Smooth muscle cell (in vitro differentiated cells): ENCODE data around the gene DEFB131A. TPM values are rescaled to one million over a fixed set of nuclear protein-coding genes. Genes with fewer than 3 reads are reported as not detected.
"Not testable (repeated sequence)": the region's sequence is repeated elsewhere in the genome, so short reads cannot be mapped to it uniquely, and the experiment has no call there.

Experiments
- DNase-seq: peaks from one replicate; lab custom pipeline; 2025; ENCODE audit not compliant: unreplicated experiment; lab: John Stamatoyannopoulos, UW
- H2AFZ ChIP-seq: fragments of 200-600 bp; sonication (generic); 2 replicates; pipeline ENCODE4 v1.6.0; 2016; ENCODE audit warnings: antibody characterized with exemption, low read depth, mild to moderate bottlenecking
- H3F3A ChIP-seq: fragments of 200-600 bp; sonication (generic); 2 replicates; pipeline ENCODE4 v1.6.0; 2017; ENCODE audit warnings: antibody characterized with exemption, low read depth
- H3K27ac ChIP-seq: fragments of 200-600 bp; sonication (generic); 2 replicates; pipeline ENCODE4 v1.5.1; 2016; ENCODE audit warnings: low read depth, mild to moderate bottlenecking
- H3K27me3 ChIP-seq: fragments of 200-600 bp; sonication (generic); 2 replicates; pipeline ENCODE4 v1.6.1; 2016; ENCODE audit warnings: low read depth, mild to moderate bottlenecking
- H3K36me3 ChIP-seq: fragments of 200-600 bp; sonication (generic); 2 replicates; pipeline ENCODE4 v1.5.1; 2016; ENCODE audit warnings: low read depth
- H3K4me1 ChIP-seq: fragments of 200-600 bp; sonication (generic); 2 replicates; pipeline ENCODE4 v1.5.1; 2016; ENCODE audit warnings: low read depth
- H3K4me2 ChIP-seq: fragments of 200-600 bp; sonication (generic); 2 replicates; pipeline ENCODE4 v1.6.0; 2016; ENCODE audit warnings: mild to moderate bottlenecking
- H3K4me3 ChIP-seq: fragments of 200-600 bp; sonication (generic); 2 replicates; pipeline ENCODE4 v1.5.1; 2016; ENCODE audit warnings: mild to moderate bottlenecking
- H3K79me2 ChIP-seq: fragments of 200-600 bp; sonication (generic); 2 replicates; pipeline ENCODE4 v1.6.0; 2016; ENCODE audit warnings: low read depth, mild to moderate bottlenecking
- H3K9ac ChIP-seq: fragments of 200-600 bp; sonication (generic); 2 replicates; pipeline ENCODE4 v1.6.0; 2016; ENCODE audit warnings: low read depth
- H3K9me3 ChIP-seq: fragments of 200-600 bp; sonication (generic); replicated peaks from 2 replicates; pipeline ENCODE4 v1.5.1; 2016; ENCODE audit warnings: low read depth
- H4K20me1 ChIP-seq: fragments of 200-600 bp; sonication (generic); 2 replicates; pipeline ENCODE4 v1.6.0; 2016; ENCODE audit warnings: low read depth
- CTCF ChIP-seq: fragments of 200-600 bp; sonication (generic); IDR thresholded peaks from 2 replicates; pipeline ENCODE4 v1.5.1; 2017; ENCODE audit warnings: borderline replicate concordance, mild to moderate bottlenecking, antibody characterized with exemption; ENCODE audit not compliant: insufficient read depth, poor library complexity, severe bottlenecking
- WGBS: methylation state at CpG from one replicate; pipeline ENCODE4 v1.1.7; 2016; ENCODE audit warnings: low lambda C conversion rate; 5-methylcytosine and 5-hydroxymethylcytosine counted together
- polyA plus RNA-seq: library from polyadenylated mRNA; unstranded; fragments of >200 nt; fragmentation: Nextera tagmentation; extraction: Ambion mirVana; gene quantifications from 2 replicates; pipeline ENCODE4 v1.2.1, GENCODE V29; 2016
- small RNA-seq: library from RNA; depleted of rRNA; stranded (forward); fragments of <200 nt; gene quantifications from one replicate; pipeline ENCODE3, GENCODE V24; 2014
- total RNA-seq: library from RNA; depleted of rRNA; stranded (reverse); fragments of >200 nt; gene quantifications from 2 replicates; pipeline ENCODE4 v1.2.3, GENCODE V29; 2014

Gene DEFB131A
- total and polyA plus RNA-seq, 2 experiments from 2014 or later: not detected

GRCh38 chr4:9495443-9495842, 51.2 kb downstream of the DEFB131A start:
- not testable (repeated sequence) for H3K27ac ChIP-seq, H3K9me3 ChIP-seq, DNase-seq, H3F3A ChIP-seq, H3K4me3 ChIP-seq, H3K9ac ChIP-seq, H4K20me1 ChIP-seq, H2AFZ ChIP-seq, H3K4me1 ChIP-seq, H3K36me3 ChIP-seq, H3K4me2 ChIP-seq, H3K79me2 ChIP-seq
- TF ChIP-seq CTCF: peak; percentile 41
- WGBS: 20% methylated on average over 11 of the region's 12 CpGs
- peaks cover 30% of the 10 kb centered on the region for H3K27me3 ChIP-seq

GRCh38 chr4:9497575-9498467, 53.6 kb downstream of the DEFB131A start:
- H3K9me3 ChIP-seq: not testable (repeated sequence)
- WGBS: 9% methylated on average over 48 of the region's 86 CpGs

GRCh38 chr4:9498468-9499040, 54.3 kb downstream of the DEFB131A start:
- H4K20me1 ChIP-seq, H3K4me3 ChIP-seq, H3K9ac ChIP-seq, H3K79me2 ChIP-seq, H3K4me2 ChIP-seq, DNase-seq, H3K9me3 ChIP-seq, H3K4me1 ChIP-seq, H2AFZ ChIP-seq, H3K27ac ChIP-seq, H3F3A ChIP-seq, H3K36me3 ChIP-seq: not testable (repeated sequence)
- H3K27me3 ChIP-seq: peaks cover 30% of the 10 kb centered on the region
- 36% methylated on average over 19 of the region's 33 CpGs for WGBS

More at GRCh38 chr4:9497575-9498467, 53.6 kb downstream of the DEFB131A start:
- not testable (repeated sequence) for H4K20me1 ChIP-seq, H3K9ac ChIP-seq, H3F3A ChIP-seq, H3K79me2 ChIP-seq, H3K36me3 ChIP-seq, DNase-seq, H3K4me1 ChIP-seq, H2AFZ ChIP-seq, H3K4me3 ChIP-seq, H3K27ac ChIP-seq
- Histone ChIP-seq H3K27me3 (peaks cover 30% of the 10 kb centered on the region), H3K4me2 (peak overlapping the region; percentile 44)

GRCh38 chr4:9499974-9500487, 55.8 kb downstream of the DEFB131A start:
- not testable (repeated sequence) for H4K20me1 ChIP-seq, H3K27ac ChIP-seq, H3K4me2 ChIP-seq, H3K79me2 ChIP-seq, H3K36me3 ChIP-seq, H3K4me1 ChIP-seq, H3K9ac ChIP-seq, DNase-seq, H2AFZ ChIP-seq, H3K9me3 ChIP-seq, H3F3A ChIP-seq, H3K4me3 ChIP-seq
- H3K27me3 ChIP-seq: peaks cover 30% of the 10 kb centered on the region
- 93% methylated on average over 16 of the region's 16 CpGs for WGBS

Small RNAs within 50 kb of the gene (small RNA-seq; reads per million reads assigned to genes)
- gene RNA5SP153: not detected

Other genes with a start within 250 kb of the DEFB131A start
- gene USP17L10, start 233.8 kb upstream of the DEFB131A start, total RNA-seq: not detected in 2 replicates
- gene USP17L10, start 233.8 kb upstream of the DEFB131A start, polyA plus RNA-seq: not detected in 2 replicates
- gene USP17L11, start 229.0 kb upstream of the DEFB131A start, total RNA-seq: not detected in 2 replicates
- gene USP17L11, start 229.0 kb upstream of the DEFB131A start, polyA plus RNA-seq: not detected in 2 replicates
- gene USP17L12, start 224.3 kb upstream of the DEFB131A start, total RNA-seq: not detected in 2 replicates
- not detected in 2 replicates for gene USP17L12, start 224.3 kb upstream of the DEFB131A start, polyA plus RNA-seq
- gene USP17L13, start 219.5 kb upstream of the DEFB131A start, total RNA-seq: not detected in 2 replicates
- gene USP17L13, start 219.5 kb upstream of the DEFB131A start, polyA plus RNA-seq: not detected in 2 replicates
- gene USP17L15, start 210.0 kb upstream of the DEFB131A start, total RNA-seq: not detected in 2 replicates
- gene USP17L15, start 210.0 kb upstream of the DEFB131A start, polyA plus RNA-seq: not detected in 2 replicates
- gene USP17L17, start 200.5 kb upstream of the DEFB131A start, total RNA-seq: not detected in 2 replicates
- gene USP17L17, start 200.5 kb upstream of the DEFB131A start, polyA plus RNA-seq: not detected in 2 replicates
- gene USP17L18, start 195.8 kb upstream of the DEFB131A start, total RNA-seq: not detected in 2 replicates
- not detected in 2 replicates for gene USP17L18, start 195.8 kb upstream of the DEFB131A start, polyA plus RNA-seq
- not detected in 2 replicates for gene USP17L19, start 191.0 kb upstream of the DEFB131A start, total RNA-seq
- not detected in 2 replicates for gene USP17L19, start 191.0 kb upstream of the DEFB131A start, polyA plus RNA-seq
- gene USP17L20, start 186.3 kb upstream of the DEFB131A start, total RNA-seq: not detected in 2 replicates
- gene USP17L20, start 186.3 kb upstream of the DEFB131A start, polyA plus RNA-seq: not detected in 2 replicates
- not detected in 2 replicates for gene USP17L21, start 181.5 kb upstream of the DEFB131A start, total RNA-seq
- gene USP17L21, start 181.5 kb upstream of the DEFB131A start, polyA plus RNA-seq: not detected in 2 replicates
- not detected in 2 replicates for gene USP17L22, start 176.8 kb upstream of the DEFB131A start, total RNA-seq
- gene USP17L22, start 176.8 kb upstream of the DEFB131A start, polyA plus RNA-seq: not detected in 2 replicates
- not detected in 2 replicates for gene USP17L24, start 119.2 kb upstream of the DEFB131A start, total RNA-seq
- not detected in 2 replicates for gene USP17L24, start 119.2 kb upstream of the DEFB131A start, polyA plus RNA-seq
- gene USP17L25, start 114.5 kb upstream of the DEFB131A start, total RNA-seq: not detected in 2 replicates
- gene USP17L25, start 114.5 kb upstream of the DEFB131A start, polyA plus RNA-seq: not detected in 2 replicates
- not detected in 2 replicates for gene USP17L26, start 109.8 kb upstream of the DEFB131A start, total RNA-seq
- not detected in 2 replicates for gene USP17L26, start 109.8 kb upstream of the DEFB131A start, polyA plus RNA-seq
- gene USP17L5, start 105.0 kb upstream of the DEFB131A start, total RNA-seq: not detected in 2 replicates
- not detected in 2 replicates for gene USP17L5, start 105.0 kb upstream of the DEFB131A start, polyA plus RNA-seq
- gene USP17L27, start 100.3 kb upstream of the DEFB131A start, total RNA-seq: not detected in 2 replicates
- gene USP17L27, start 100.3 kb upstream of the DEFB131A start, polyA plus RNA-seq: not detected in 2 replicates
- gene USP17L28, start 95.5 kb upstream of the DEFB131A start, total RNA-seq: not detected in 2 replicates
- not detected in 2 replicates for gene USP17L28, start 95.5 kb upstream of the DEFB131A start, polyA plus RNA-seq
- gene USP17L29, start 90.8 kb upstream of the DEFB131A start, total RNA-seq: not detected in 2 replicates
- gene USP17L29, start 90.8 kb upstream of the DEFB131A start, polyA plus RNA-seq: not detected in 2 replicates
- gene USP17L30, start 81.3 kb upstream of the DEFB131A start, total RNA-seq: not detected in 2 replicates
- not detected in 2 replicates for gene USP17L30, start 81.3 kb upstream of the DEFB131A start, polyA plus RNA-seq